ENCODE measurements around the gene MLXIP. TPM values are rescaled to one million over a fixed set of nuclear protein-coding genes. Genes with fewer than 3 reads are reported as not detected.

The MLXIP gene
- total RNA-seq (65.5 and 72.5 TPM in 2 replicates), polyA plus RNA-seq (22.0 and 37.6 TPM in 2 replicates), polyA minus RNA-seq (26.9 and 34.4 TPM in 2 replicates), Bru-seq, nascent RNA (percentile 72 among the genes with signal in this experiment), BruChase-seq, experiment 1, labeled RNA remaining after a 6-hour chase (percentile 90 among the genes with signal in this experiment), BruChase-seq, experiment 2, labeled RNA remaining after a 2-hour chase (percentile 80 among the genes with signal in this experiment)
- polyA plus RNA-seq (2011; cell fraction: cytosol; rRNA removed) = 17.9 and 18.2 TPM in 2 replicates
- polyA plus RNA-seq (2011; cell fraction: nucleus; rRNA removed) = 60.6 and 101 TPM in 2 replicates
- 43.7 and 45.8 TPM in 2 replicates for polyA plus RNA-seq (2012)
- polyA minus RNA-seq (2011; cell fraction: cytosol; rRNA and poly(A)+ RNA removed) = 26.7 TPM
- polyA minus RNA-seq (2011; cell fraction: nucleus; rRNA and poly(A)+ RNA removed) = 31.4 and 46.2 TPM in 2 replicates
- long read RNA-seq, full-length matches to known transcripts = 41 of 138 reads
- long read RNA-seq, partial matches to known transcripts = 52 of 138 reads
- long read RNA-seq, other reads (novel, unspliced or antisense) = 45 of 138 reads

- POLR2A ChIA-PET = interaction anchor here (0.6 to 1.6 kb wide), 4 partner anchors 10 to 159 kb away, joined by 4 to 6 read pairs (median 6); no protein-coding TSS in a partner anchor
- no TSS peak for BruUV-seq (replicated peaks)
- intact Hi-C loops (cut with micrococcal nuclease) = loop anchor here (1.0 to 5.0 kb wide), 2 partner anchors 14 to 56 kb away; partner anchors contain the start of gene BCL7A
- Histone ChIP-seq H3K9me1 (replicated peaks; ENCODE audit: control insufficient read depth, extremely low read depth, insufficient read depth, low read length) (no peaks in the 10 kb centered on the region), H2AFZ (ENCODE audit: low read depth, low read length) (peak within 1 kb of the TSS; percentile 55), H3K27me3 (ENCODE audit: control insufficient read depth in 2 of 2, insufficient read depth in 2 of 2, low read length in 2 of 2) (no peaks in the 10 kb centered on the region), H3K4me1 (ENCODE audit: control insufficient read depth, extremely low read depth, insufficient read depth, low read length) (peaks cover 36% of the 10 kb centered on the region), H3K27ac (ENCODE audit: insufficient read depth, low read depth, low read length) (peak within 1 kb of the TSS; percentile 57), H3K9me3 (replicated peaks; ENCODE audit: control insufficient read depth, insufficient read depth, low read length) (no peaks in the 10 kb centered on the region), H3K79me2 (ENCODE audit: control insufficient read depth, insufficient read depth, low read length) (peaks cover 40% of the 10 kb centered on the region), H3K4me2 (ENCODE audit: insufficient read depth, low read length) (peak within 1 kb of the TSS; percentile 85), H4K20me1 (replicated peaks; ENCODE audit: control insufficient read depth, extremely low read depth, insufficient read depth, low read length) (no peaks in the 10 kb centered on the region), H3K4me3 (replicated peaks in 1 of 3; ENCODE audit: insufficient read depth in 1 of 3, low read depth in 1 of 3, low read length in 3 of 3) (peak within 1 kb of the TSS; percentile 44 to 76 (median 44)), H3K36me3 (ENCODE audit: control insufficient read depth in 2 of 2, extremely low read depth in 1 of 2, insufficient read depth in 2 of 2, low read length in 2 of 2) (no peaks in the 10 kb centered on the region), H3K9ac (replicated peaks; ENCODE audit: extremely low read depth, insufficient read depth, low read length) (peak within 1 kb of the TSS; percentile 60)
- TF ChIP-seq POLR2A (IDR thresholded peaks at IDR 0.05; ENCODE audit: low read depth, low read length) = peak; percentile 95
- TF ChIP-seq MYC (IDR thresholded peaks at IDR 0.05; ENCODE audit: low read depth, low read length) = peak; percentile 1
- no peak for TF ChIP-seq EZH2 (IDR thresholded peaks at IDR 0.05; ENCODE audit: borderline replicate concordance, low read depth, low read length, severe bottlenecking)
- TF ChIP-seq, protein P1, sequence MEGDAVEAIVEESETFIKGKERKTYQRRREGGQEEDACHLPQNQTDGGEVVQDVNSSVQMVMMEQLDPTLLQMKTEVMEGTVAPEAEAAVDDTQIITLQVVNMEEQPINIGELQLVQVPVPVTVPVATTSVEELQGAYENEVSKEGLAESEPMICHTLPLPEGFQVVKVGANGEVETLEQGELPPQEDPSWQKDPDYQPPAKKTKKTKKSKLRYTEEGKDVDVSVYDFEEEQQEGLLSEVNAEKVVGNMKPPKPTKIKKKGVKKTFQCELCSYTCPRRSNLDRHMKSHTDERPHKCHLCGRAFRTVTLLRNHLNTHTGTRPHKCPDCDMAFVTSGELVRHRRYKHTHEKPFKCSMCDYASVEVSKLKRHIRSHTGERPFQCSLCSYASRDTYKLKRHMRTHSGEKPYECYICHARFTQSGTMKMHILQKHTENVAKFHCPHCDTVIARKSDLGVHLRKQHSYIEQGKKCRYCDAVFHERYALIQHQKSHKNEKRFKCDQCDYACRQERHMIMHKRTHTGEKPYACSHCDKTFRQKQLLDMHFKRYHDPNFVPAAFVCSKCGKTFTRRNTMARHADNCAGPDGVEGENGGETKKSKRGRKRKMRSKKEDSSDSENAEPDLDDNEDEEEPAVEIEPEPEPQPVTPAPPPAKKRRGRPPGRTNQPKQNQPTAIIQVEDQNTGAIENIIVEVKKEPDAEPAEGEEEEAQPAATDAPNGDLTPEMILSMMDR (IDR thresholded peaks at IDR 0.05; ENCODE audit: extremely low read depth in 1 of 2, insufficient read depth in 1 of 2, low read depth in 1 of 2, low read length in 2 of 2) = no peak
- TF ChIP-seq MAX (IDR thresholded peaks at IDR 0.05; ENCODE audit: insufficient read depth, insufficient read length) = peak; percentile 71
- TF ChIP-seq POLR2AphosphoS5 (IDR thresholded peaks at IDR 0.05; ENCODE audit: insufficient read depth, low read depth, low read length) = peak; percentile 96
- FAIRE-seq = peak; percentile 79
- CTCF ChIA-PET = interaction anchor here (0.6 to 2.1 kb wide), 8 partner anchors 11 to 45 kb away, joined by 3 to 19 read pairs (median 5); no protein-coding TSS in a partner anchor
- DNase-seq (ENCODE audit: low read depth, low spot score) = peak; percentile 92
- dilution Hi-C loops (cut with MboI; ENCODE audit: extremely low pct_ligation_motif_present, low sequenced_read_pairs) = no loop called here
These were observed at the start of gene MLXIP for GRCh38 chr12:122078141-122079032. MLXIP (plus strand) TSS chr12:122078756; CDS start chr12:122078854, 98 bp downstream.

All from endothelial cell of umbilical vein (primary cell).